Neural cell (in vitro differentiated cells): ENCODE measurements around the gene WFIKKN2.

Experiments used
- EP300 ChIP-seq: fragments of 450-650 bp; conservative IDR thresholded peaks from 2 replicates; pipeline ENCODE4 v1.6.1; 2014; ENCODE audit warnings: antibody characterized with exemption, mild to moderate bottlenecking, moderate library complexity; ENCODE audit not compliant: poor library complexity, severe bottlenecking
- POLR2AphosphoS5 ChIP-seq: IDR thresholded peaks from 2 replicates; pipeline ENCODE4 v1.6.1; 2012
- RAD21 ChIP-seq: fragments of 450-650 bp; conservative IDR thresholded peaks from 2 replicates; pipeline ENCODE4 v1.6.1; 2014; ENCODE audit warnings: antibody characterized with exemption, mild to moderate bottlenecking, moderate library complexity
- TF ChIP-seq, protein P1 (sequence below): fragments of 450-650 bp; IDR thresholded peaks from 2 replicates; pipeline ENCODE4 v1.5.1; 2014; ENCODE audit warnings: antibody characterized with exemption, mild to moderate bottlenecking, moderate library complexity; ENCODE audit not compliant: poor library complexity, severe bottlenecking

DNA sequence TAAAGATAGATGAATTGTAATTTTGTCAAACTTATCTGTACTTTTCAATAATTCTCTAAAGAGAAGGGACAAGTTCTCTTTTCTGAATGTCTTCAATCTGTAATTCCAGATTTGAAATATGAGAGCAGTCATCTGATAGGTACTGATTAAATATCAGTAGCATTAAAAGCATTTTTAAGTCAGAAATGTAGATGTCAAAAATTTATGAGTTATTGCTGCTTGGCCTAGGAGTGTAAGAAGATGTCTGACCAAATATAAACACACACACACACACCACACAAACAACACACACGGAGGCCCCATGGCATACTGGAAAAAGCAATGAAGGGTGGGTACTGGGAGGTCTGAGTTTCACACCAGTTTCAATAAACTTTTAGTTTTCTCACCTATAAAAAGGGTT, 33.2 kb downstream of the WFIKKN2 start:
- TF ChIP-seq, protein P1, sequence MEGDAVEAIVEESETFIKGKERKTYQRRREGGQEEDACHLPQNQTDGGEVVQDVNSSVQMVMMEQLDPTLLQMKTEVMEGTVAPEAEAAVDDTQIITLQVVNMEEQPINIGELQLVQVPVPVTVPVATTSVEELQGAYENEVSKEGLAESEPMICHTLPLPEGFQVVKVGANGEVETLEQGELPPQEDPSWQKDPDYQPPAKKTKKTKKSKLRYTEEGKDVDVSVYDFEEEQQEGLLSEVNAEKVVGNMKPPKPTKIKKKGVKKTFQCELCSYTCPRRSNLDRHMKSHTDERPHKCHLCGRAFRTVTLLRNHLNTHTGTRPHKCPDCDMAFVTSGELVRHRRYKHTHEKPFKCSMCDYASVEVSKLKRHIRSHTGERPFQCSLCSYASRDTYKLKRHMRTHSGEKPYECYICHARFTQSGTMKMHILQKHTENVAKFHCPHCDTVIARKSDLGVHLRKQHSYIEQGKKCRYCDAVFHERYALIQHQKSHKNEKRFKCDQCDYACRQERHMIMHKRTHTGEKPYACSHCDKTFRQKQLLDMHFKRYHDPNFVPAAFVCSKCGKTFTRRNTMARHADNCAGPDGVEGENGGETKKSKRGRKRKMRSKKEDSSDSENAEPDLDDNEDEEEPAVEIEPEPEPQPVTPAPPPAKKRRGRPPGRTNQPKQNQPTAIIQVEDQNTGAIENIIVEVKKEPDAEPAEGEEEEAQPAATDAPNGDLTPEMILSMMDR, result no peak
- TF ChIP-seq POLR2AphosphoS5 (no peak), RAD21 (no peak), EP300 (no peak)
